PC-9 (cell line): ENCODE results near the gene ALAD.

Experiments used
- CTCF ChIP-seq: fragments of 200-600 bp; sonication (generic); conservative IDR thresholded peaks from 2 replicates; pipeline ENCODE4 v1.6.1; 2017; ENCODE audit warnings: mixed run types, antibody characterized with exemption, mild to moderate bottlenecking, moderate library complexity
- EZH2 ChIP-seq: fragments of 200-600 bp; sonication (generic); IDR thresholded peaks from 2 replicates; pipeline ENCODE4 v1.8.0; 2017; ENCODE audit warnings: antibody characterized with exemption, low read depth

- TF ChIP-seq CTCF (no peak), EZH2 (no peak)
Measured at GRCh38 chr9:113395000-113395861, 5.9 kb downstream of the ALAD start.
